ENCODE results near the gene SCN5A.
A peak's percentile ranks its signal among the peaks of the same experiment; 100 is the strongest.

- TF ChIP-seq JUNB (IDR thresholded peaks at IDR 0.05; ENCODE audit: unreplicated experiment) (no peak), CTCF (conservative IDR thresholded peaks at IDR 0.05; ENCODE audit: low read depth in 2 of 2) (peak in 1 of 2 experiments; percentile 21; a peak in 1 of 4 replicates), REST (IDR thresholded peaks at IDR 0.05; ENCODE audit: unreplicated experiment) (no peak), EZH2 (IDR thresholded peaks at IDR 0.05; ENCODE audit: low read depth, unreplicated experiment) (no peak), EZH2phosphoT487 (IDR thresholded peaks at IDR 0.05; ENCODE audit: unreplicated experiment) (no peak), POLR2AphosphoS5 (IDR thresholded peaks at IDR 0.05; ENCODE audit: low read depth) (no peak)
Measured at GRCh38 chr3:38534180-38534579, 115.3 kb downstream of the SCN5A start.
